OCI-LY1 (cell line): Measurements from ENCODE around the gene ZNF74.
"Not testable (repeated sequence)": the region's sequence is repeated elsewhere in the genome, so short reads cannot be mapped to it uniquely, and the experiment has no call there.

ENCODE experiments used
- CTCF ChIP-seq: fragments of 200-600 bp; sonication (generic), shearing (Covaris generic); IDR thresholded peaks from 2 replicates; pipeline ENCODE4 v1.5.1; 2017; ENCODE audit warnings: mild to moderate bottlenecking, antibody characterized with exemption, low read length, moderate library complexity, mixed read lengths
- EZH2 ChIP-seq: fragments of 200-600 bp; sonication (generic), shearing (Covaris generic); IDR thresholded peaks from 2 replicates; pipeline ENCODE4 v1.8.0; 2017; ENCODE audit warnings: borderline replicate concordance, mixed run types, mild to moderate bottlenecking, antibody characterized with exemption, low read length, moderate library complexity, mixed read lengths

GRCh38 chr22:20451129-20451778 is 57.3 kb downstream of the ZNF74 start:
- TF ChIP-seq CTCF, EZH2: not testable (repeated sequence)
